ENCODE measurements around the gene SCAND1.

Gene SCAND1

DNA sequence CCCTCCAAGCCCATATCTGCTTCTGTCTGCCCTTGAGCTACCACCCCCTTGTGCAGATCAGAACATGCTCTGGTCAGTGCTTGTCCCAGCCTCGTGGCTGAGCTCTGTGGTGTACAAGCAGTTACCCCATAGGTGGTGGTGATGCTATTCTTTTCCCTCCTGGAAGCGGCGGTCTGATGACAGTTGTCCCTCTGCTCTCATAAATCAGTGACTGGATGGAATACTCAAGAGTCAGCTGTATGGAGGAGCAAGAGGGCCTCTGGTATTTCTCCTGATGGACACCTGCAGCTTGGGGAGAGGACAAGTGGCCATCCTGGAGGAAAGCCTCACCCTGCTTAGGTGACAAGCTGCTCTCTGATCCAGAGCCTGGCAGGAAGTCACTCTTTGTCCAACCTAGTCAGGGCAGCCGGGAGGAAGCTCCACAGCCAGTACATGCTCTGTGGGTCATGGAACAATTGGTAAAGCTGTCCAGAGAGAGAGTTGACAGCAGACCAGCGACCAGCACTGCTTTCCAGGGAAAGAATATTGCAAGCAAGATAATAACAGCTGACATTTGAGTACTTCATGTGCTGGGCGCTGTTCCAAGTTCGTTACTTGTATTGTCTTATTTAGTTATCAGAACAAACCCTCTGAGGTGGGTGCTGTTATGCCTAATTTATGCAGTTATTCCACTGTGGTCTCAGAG is 47.1 kb downstream of the SCAND1 start:
- Mint-ChIP-seq H3K36me3 (ENCODE audit: low read depth) (peaks cover 86% of the 10 kb centered on the region), H3K27me3 (no peaks in the 10 kb centered on the region), H3K27ac (peak overlapping the region; percentile 44), H3K9me3 (no peaks in the 10 kb centered on the region), H3K4me3 (no peak overlapping the region), H3K4me1 (ENCODE audit: low read depth) (peaks cover 35% of the 10 kb centered on the region)
- DNase-seq = no peak

DNA sequence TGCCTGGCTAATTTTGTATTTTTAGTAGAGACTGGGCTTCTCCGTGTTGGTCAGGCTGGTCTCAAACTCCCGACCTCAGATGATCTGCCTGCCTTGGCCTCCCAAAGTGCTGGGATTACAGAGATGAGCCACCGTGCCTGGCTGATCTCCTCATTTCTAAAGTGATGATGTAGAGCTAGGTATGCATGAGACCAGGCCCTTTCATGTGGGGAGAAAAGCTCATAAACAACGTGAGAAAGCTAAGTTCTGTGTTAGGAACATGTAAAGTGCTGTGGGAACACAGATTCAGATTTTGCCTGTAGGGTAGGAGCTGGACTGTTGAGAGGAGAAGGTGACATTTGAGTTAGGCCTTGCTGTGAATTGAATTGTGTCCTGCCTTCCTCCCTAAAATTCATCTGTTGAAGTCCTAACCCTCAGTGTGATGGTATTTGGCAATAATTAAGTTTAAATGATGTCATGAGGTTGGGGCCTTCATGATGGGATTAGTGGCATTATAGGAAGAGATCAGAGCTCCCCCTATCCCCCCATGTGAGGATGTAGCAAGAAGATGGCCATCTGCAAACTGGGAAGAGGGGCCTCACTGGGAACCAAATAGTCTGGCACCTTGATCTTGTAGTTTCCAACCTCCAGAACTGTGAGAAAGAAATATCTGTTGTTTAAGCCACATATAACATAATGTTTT is 49.2 kb downstream of the SCAND1 start:
- H3K9me3 Mint-ChIP-seq = no peaks in the 10 kb centered on the region
- peaks cover 38% of the 10 kb centered on the region for H3K4me1 Mint-ChIP-seq (ENCODE audit: low read depth)
- no peaks in the 10 kb centered on the region for H3K27me3 Mint-ChIP-seq
- no peak overlapping the region for H3K4me3 Mint-ChIP-seq
- H3K27ac Mint-ChIP-seq = no peak overlapping the region
- peaks cover 90% of the 10 kb centered on the region for H3K36me3 Mint-ChIP-seq (ENCODE audit: low read depth)
- DNase-seq = no peak

DNA sequence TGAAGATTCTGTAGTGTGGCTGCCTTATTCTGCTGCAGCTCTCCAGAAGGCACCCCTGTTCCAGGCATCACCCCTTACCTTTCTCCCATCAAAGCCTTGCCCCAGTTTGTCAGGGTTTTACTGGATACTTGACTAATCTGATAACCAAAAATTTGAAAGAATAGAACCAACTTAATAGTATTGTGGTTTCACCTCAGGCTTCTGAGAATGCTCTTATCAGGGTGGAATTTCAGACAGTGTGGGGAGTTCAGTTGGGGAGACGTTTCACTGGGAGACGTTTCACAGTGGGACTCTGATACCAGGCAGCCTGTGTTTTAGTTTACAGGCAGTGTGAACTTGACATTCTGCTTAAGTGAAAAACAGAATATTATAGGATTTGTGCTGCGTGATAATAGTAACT is 50.5 kb downstream of the SCAND1 start:
- no peak overlapping the region for H3K4me3 Mint-ChIP-seq
- no peaks in the 10 kb centered on the region for H3K27me3 Mint-ChIP-seq
- DNase-seq = no peak
- no peak overlapping the region for H3K27ac Mint-ChIP-seq
- no peaks in the 10 kb centered on the region for H3K9me3 Mint-ChIP-seq
- H3K36me3 Mint-ChIP-seq (ENCODE audit: low read depth) = peaks cover 91% of the 10 kb centered on the region
- peaks cover 25% of the 10 kb centered on the region for H3K4me1 Mint-ChIP-seq (ENCODE audit: low read depth)

Data from activated T-cell treated with anti-CD3 and anti-CD28 coated beads, Interleukin-2, amount 50 U/mL, for 24 hours (primary cell).